HG02763 (cell line): ENCODE measurements around the gene RNF213.

ENCODE experiments used
- ATAC-seq: cut with Tn5 transposase; IDR thresholded peaks from one replicate; pipeline ENCODE4 v1.9.1; 2021; ENCODE audit warnings: mild to moderate bottlenecking, moderate library complexity; ENCODE audit not compliant: unreplicated experiment

Gene RNF213

GRCh38 chr17:80413771-80414507 lies 153.3 kb downstream of the RNF213 start:
- no peak for ATAC-seq

- no peak for ATAC-seq
Measured at GRCh38 chr17:80414508-80414802, 153.8 kb downstream of the RNF213 start.

- ATAC-seq, result peak; percentile 94
Measured at GRCh38 chr17:80414803-80415625, 154.4 kb downstream of the RNF213 start, which contains the start of gene ENDOV. ENDOV (plus strand) TSS chr17:80415167; CDS start chr17:80415195, 28 bp downstream.

GRCh38 chr17:80415626-80416137 lies 155.0 kb downstream of the RNF213 start:
- no peak for ATAC-seq

- no peak for ATAC-seq
Measured at GRCh38 chr17:80416260-80416939, 155.7 kb downstream of the RNF213 start.

GRCh38 chr17:80416940-80417293 lies 156.3 kb downstream of the RNF213 start:
- ATAC-seq, result no peak

GRCh38 chr17:80418589-80418988 lies 157.9 kb downstream of the RNF213 start:
- no peak for ATAC-seq

- ATAC-seq, result no peak
Measured at GRCh38 chr17:80419255-80419654, 158.6 kb downstream of the RNF213 start.

- no peak for ATAC-seq
Measured at GRCh38 chr17:80421381-80422090, 160.9 kb downstream of the RNF213 start.

GRCh38 chr17:80422276-80422675 lies 161.6 kb downstream of the RNF213 start:
- no peak for ATAC-seq

GRCh38 chr17:80422981-80423380 lies 162.3 kb downstream of the RNF213 start:
- no peak for ATAC-seq

- ATAC-seq, result no peak
Measured at GRCh38 chr17:80423536-80424225, 163.0 kb downstream of the RNF213 start.

GRCh38 chr17:80424261-80424660 lies 163.6 kb downstream of the RNF213 start:
- no peak for ATAC-seq

GRCh38 chr17:80424878-80425765 lies 164.5 kb downstream of the RNF213 start:
- ATAC-seq, result no peak

- no peak for ATAC-seq
Measured at GRCh38 chr17:80425835-80426426, 165.3 kb downstream of the RNF213 start.

- ATAC-seq, result no peak
Measured at GRCh38 chr17:80426671-80427326, 166.1 kb downstream of the RNF213 start.

- no peak for ATAC-seq
Measured at GRCh38 chr17:80427366-80428282, 167.0 kb downstream of the RNF213 start.
